Activated CD8-positive, alpha-beta memory T cell treated with anti-CD3 and anti-CD28 coated beads, Interleukin-2, amount 50 U/mL, for 48 hours (primary cell): ENCODE results near the gene ANKRD39.
"Not testable (repeated sequence)": the region's sequence is repeated elsewhere in the genome, so short reads cannot be mapped to it uniquely, and the experiment has no call there.

Experiments
- DNase-seq: peaks from one replicate; pipeline ENCODE4 v3.0.0-alpha.2; 2020

ANKRD39 gene

DNA sequence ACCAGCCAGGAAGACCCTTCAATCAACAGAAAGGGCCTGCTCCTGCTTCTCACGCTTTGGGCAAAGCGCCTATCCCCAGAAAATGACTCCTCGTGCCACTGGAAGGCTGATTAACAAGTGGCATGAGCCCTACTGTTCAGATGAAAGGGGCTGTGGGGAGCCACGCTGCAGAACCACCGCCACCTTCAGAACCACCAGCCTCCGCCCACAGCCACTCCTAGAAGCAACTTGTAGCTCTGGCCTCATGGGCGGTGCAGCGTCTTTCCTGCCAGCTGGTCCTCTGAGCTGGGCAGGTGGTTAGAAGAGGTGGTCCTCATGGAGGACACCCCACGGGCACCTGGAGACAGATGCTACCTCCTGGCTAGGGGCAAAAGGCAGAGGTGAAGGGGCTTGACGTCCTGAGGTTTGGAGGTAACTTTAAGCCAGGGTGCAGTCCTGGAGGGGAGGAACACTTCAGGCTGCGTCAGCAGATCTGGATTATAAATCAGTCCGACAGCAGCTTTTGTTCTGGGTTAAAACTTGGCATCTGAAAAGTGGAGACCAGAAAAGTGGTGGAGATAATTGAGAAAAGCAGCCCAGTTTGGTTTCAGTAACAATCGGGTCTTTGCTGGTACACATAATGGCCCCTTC lies 12.9 kb upstream of the ANKRD39 start:
- peak; percentile 70 for DNase-seq

DNA sequence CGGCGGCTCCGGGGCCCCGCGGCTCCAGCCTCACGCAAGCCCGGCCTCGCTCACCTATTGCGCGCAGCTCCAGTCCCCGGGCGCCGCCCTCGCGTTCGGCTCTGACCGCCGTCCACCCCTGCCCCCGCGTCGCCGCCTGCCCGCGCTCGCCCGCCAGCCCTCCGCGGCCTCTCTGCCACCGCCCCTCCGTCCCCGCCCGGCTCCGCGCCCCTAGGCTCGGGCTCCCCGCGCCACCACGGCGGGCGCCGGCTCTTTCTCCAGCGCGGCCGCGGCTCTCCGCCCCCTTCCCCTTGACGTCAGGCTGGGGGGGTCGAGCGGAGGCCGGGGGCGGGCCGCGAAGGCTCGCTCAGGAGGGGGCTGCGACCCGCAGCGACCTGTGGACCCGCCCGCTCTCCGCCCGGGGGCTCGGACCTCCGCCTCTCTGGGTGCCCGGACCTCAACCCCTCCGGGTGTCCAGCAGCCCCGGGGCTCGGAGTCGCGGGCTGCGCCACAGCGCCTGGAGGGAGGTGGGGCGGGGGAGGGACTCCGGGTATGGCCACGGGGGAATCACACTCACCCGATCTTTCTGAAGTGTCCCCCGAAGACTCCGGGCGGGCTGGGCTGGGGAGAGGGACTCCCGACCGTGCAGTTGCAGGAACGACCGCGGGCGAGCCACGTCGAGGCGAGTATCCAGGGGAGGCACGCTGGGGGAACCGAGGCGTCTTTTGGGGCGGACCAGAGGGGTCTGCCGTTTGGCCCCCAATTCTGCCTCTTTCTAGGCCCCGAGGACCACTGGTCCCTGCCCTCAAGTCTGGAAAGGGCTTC lies 12.2 kb upstream of the ANKRD39 start, which contains the start of gene SEMA4C:
Gene SEMA4C, minus strand, starts transcription at position 259 of the 804 bp plus-strand sequence. CDS start 2,194 bp downstream, outside the sequence.
- DNase-seq: peak; percentile 75

DNA sequence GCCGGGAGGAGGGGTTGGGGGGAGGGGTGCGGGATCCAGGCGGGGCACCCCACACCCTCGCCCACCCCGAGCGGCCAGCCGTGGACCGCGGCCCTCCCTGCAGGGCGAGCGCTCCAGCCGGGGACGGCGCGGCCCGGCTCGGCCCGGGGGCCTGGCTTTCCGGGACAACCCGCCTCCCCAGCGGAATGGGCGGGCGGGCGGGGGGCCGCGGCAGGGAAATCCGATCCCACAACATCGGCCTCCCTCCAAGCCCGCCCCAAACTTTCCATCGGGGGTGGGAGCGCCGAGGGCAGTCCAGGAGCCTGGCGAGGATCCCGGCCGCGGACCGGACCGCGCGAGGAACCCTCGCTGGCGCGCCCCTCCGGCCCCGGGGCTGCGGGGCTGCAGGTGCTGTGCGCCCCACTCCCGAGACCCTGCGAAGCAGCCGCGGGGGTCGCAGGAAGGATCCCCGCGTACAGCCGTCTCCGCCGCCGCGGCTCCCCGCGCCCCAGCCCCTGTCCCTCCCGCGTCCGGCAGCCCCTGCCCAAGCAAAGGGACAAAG lies 11.5 kb upstream of the ANKRD39 start:
- DNase-seq: no peak

GRCh38 chr2:96868555-96869280 lies 10.9 kb upstream of the ANKRD39 start:
- peak; percentile 82 for DNase-seq

DNA sequence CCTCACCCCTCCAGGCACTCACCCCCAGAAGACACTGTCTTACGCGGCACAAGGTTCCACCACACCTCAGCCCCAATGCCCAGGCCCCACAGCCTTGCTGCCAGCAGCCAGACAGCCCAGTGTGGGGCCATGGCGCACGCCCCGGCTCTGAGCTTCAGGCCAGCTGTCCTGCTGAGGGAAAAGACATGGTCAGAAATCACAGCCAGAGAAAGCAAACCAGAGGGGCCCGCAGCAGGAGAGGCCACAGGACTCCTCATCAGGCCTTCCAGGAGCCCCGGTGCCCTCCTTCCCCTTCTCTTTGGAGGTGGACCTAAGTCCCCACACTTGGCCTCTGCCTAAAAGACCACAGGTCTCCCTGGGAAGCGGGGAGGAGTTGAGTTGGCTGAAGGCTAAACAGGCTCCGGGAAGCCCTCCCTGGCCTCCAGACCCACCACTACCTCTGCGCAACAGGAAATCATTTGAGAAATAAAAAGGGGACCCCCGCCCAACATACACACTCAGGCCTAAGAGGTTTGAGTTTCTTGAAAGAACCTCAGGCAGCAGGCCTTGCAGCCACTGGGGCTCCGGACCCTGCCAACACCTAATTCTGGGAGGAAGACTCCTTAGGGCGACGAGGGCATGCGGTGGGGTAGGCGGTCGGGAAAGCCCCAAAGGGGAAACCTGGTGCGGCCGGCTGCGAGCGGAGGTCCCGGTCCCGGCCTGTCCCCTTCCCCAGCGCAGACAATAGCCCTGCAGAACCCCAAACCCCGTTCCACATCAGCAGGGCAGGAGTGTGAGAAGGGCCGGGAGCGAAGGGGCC lies 10.1 kb upstream of the ANKRD39 start:
- DNase-seq: no peak

DNA sequence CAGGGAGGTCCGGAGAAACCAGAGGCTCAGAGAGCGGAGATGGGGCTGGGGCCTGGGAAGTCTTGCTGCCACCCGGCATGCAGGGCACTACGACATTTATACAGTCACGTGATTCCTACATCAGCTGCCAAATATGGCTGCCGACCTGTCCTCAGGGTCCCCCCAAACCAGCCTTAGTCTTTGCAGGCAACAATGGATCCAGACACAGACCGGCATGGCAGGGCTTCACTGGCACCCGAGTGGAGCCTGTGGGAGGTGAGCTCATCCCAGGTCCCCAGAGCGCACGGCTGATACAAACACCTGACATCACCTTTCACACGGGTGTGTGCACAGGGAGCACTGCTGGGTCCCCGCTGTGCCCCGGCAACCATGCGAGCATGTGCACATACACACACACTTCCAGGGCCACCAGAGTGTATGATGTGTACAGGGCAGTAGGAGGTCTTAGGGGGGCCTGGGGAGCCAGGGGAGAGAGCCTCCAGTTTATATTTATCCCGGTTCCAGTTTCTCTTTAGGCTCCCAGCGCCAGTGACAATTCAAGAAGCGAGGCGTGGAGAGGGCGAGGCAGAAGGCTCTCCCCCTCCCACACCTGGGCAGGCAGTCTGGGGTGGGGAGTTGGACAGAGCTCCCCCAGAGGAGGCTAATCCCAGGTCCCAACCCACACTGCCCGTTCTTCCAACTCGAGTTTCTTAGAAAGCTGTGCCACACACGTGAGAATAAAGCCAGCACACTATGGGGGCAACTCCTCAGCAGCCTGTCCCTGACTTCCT lies 9.4 kb upstream of the ANKRD39 start:
- DNase-seq: no peak

- no peak for DNase-seq
Observed at GRCh38 chr2:96866586-96866985, 8.8 kb upstream of the ANKRD39 start.

- no peak for DNase-seq
Observed at GRCh38 chr2:96866149-96866548, 8.3 kb upstream of the ANKRD39 start.

- DNase-seq: no peak
Observed at GRCh38 chr2:96865654-96866053, 7.8 kb upstream of the ANKRD39 start.

- no peak for DNase-seq
Observed at GRCh38 chr2:96864343-96865091, 6.7 kb upstream of the ANKRD39 start.

- DNase-seq: no peak
Observed at GRCh38 chr2:96863575-96864342, 5.9 kb upstream of the ANKRD39 start.

GRCh38 chr2:96863056-96863455 lies 5.2 kb upstream of the ANKRD39 start:
- not testable (repeated sequence) for DNase-seq

DNA sequence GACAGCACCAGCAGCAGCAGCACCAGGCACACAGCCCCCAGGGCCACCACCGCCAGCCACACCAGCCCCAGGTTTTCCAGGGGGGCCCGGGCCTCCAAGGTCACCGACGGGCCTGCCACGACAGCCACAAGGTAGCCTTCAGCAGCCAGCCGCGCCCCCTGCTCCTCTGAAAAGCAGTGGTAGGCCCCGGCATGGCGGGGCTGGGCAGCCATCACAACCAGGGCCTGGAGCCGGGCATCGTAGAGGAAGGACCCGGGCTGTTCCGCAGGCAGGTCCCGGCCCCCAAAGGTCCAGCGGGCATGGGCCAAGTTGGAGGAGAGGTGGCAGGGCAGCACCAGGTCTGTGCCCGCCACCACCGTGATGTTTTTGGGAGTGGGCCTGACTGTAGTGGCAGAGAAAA lies 3.3 kb upstream of the ANKRD39 start:
- DNase-seq: no peak

DNA sequence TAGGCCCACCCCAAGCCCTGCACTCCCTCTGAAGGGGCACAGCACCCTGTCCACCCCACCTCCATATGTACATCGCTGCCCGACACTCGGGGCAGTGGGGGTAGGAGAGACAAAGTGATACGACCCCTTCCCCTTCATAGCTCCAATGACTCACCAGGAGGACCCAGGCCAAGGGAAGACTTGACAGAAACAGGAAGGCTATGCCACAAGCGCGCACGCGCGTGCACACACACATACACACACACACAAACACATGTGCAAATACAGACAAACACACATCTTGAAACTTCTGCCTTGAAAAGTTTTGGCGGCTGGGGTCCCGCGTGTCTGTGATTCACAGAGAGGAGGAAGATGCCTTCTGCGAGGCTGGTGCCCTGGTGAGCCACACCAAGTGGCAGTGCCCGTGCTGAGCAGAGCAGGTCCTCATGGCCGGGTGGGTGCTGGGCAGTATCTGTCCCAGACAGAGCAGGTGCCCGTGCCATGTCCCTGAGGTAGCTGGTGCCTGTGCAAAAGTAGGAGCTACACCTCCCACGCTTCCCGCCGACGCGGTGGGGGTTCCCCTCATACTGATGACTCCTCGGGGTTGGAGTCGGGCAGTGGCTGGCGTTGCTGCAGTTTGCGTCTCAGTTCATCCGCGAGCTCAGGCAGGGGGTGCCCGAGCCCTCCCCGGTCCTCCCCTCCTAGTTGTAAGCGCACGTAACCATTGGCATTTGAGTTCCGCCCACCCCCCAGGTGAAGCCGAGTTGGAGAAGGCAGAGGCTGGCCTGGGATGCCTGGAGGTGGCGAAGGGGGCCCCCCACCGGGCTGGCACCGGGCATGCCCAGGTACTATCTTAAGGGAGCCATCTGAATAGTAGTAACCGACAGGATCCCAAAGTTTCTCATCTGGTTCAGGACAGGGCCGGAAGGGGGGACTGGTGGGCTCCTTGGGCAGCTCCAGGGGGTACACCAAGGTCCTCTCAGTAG lies 2.5 kb upstream of the ANKRD39 start:
- peak; percentile 72 for DNase-seq

DNA sequence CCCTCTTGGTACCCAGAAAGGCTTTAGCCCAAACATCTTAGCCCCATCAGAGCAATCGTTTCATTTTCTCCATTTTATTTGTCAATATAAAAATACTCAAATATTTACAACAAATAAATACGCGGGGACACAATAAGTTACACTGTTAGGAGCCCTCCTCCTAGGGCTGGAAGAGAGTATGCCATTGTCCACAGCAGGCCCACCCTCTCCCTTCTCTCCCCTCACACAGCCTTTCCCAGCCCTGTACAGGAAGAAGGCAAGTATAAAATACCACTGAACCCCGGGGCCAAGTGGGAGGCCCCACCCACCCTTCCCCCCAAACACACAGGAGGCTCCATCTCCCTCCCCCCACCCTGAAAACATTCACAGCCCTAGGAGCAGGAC lies 1.9 kb upstream of the ANKRD39 start:
- no peak for DNase-seq

DNA sequence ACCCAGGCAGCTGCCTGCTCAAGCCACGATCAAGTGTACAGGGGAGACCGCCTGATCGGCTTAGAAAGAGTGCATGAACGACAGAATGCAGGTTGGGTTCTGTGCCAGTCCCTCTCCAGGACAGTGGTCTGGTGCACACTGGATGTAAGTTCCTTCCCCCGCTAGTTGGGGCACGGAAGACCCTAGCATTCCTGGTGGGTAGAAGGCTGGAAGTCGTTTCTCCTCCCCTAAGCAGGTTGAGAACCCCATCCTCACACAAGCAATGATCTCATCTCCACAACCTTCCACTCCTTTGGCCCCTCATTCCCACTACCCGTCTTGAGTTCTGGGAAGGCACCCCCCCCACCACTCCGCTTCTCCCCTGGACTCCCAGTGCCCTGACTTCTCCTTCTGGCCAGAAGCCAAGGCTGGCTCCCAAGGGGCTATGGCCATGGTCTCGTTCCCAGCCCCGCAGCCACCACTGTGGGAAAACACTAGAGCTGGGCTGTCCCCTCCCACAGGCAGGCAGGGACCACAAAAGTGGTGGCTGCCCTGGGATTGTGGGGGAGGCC lies 1.4 kb upstream of the ANKRD39 start:
- DNase-seq: peak; percentile 56

GRCh38 chr2:96856776-96857666 lies 795 bp downstream of the ANKRD39 start:
- DNase-seq: peak; percentile 75

- DNase-seq: no peak
Observed at GRCh38 chr2:96853321-96853720, 4.5 kb downstream of the ANKRD39 start.
